ENCODE data around the gene LMTK2. TPM values are rescaled to one million over a fixed set of nuclear protein-coding genes. Genes with fewer than 3 reads are reported as not detected.
A peak's percentile ranks its signal among the peaks of the same experiment; 100 is the strongest.

Gene LMTK2
- total RNA-seq, 4 donors from 2014 or later = 10.4 to 14.4 (median 12.3) TPM

GRCh38 chr7:98236355-98237185 is 129.9 kb downstream of the LMTK2 start:
- Histone ChIP-seq H3K4me1 (no peaks in the 10 kb centered on the region), H3K4me3 (no peak overlapping the region), H3K27ac (no peak overlapping the region), H3K36me3 (peaks cover 0 to 96% (median 11%) of the 10 kb centered on the region in 3 donors), H3K9me3 (no peaks in the 10 kb centered on the region), H3K27me3 (no peaks in the 10 kb centered on the region)
- no peak for TF ChIP-seq CTCF (IDR thresholded peaks at IDR 0.05)
- no peak for TF ChIP-seq POLR2A (IDR thresholded peaks at IDR 0.05)
- TF ChIP-seq EP300 (IDR thresholded peaks at IDR 0.05) = no peak
- 94 to 95% methylated on average over 23 to 25 of the region's 25 CpGs for WGBS, 2 donors
- DNase-seq (ENCODE audit: low spot score in 2 of 2) = no peak

- TF ChIP-seq POLR2A (IDR thresholded peaks at IDR 0.05) (no peak), CTCF (IDR thresholded peaks at IDR 0.05) (no peak), EP300 (IDR thresholded peaks at IDR 0.05) (no peak)
- WGBS, 2 donors = 88 to 100% methylated on average over 3 to 4 of the region's 4 CpGs
- no peak for DNase-seq (ENCODE audit: low spot score in 2 of 2)
- no peak overlapping the region for H3K27ac ChIP-seq
- H3K4me3 ChIP-seq = no peak overlapping the region
- no peaks in the 10 kb centered on the region for H3K9me3 ChIP-seq
- peaks cover 0 to 90% (median 11%) of the 10 kb centered on the region in 3 donors for H3K36me3 ChIP-seq
- H3K4me1 ChIP-seq = no peaks in the 10 kb centered on the region
- H3K27me3 ChIP-seq = no peaks in the 10 kb centered on the region
Observed at GRCh38 chr7:98238076-98238475, 131.4 kb downstream of the LMTK2 start.

GRCh38 chr7:98238976-98239375 is 132.3 kb downstream of the LMTK2 start:
- TF ChIP-seq POLR2A (IDR thresholded peaks at IDR 0.05) (no peak), CTCF (IDR thresholded peaks at IDR 0.05) (no peak), EP300 (IDR thresholded peaks at IDR 0.05) (no peak)

GRCh38 chr7:98240961-98241673 is 134.5 kb downstream of the LMTK2 start:
- Histone ChIP-seq H3K9me3 (no peaks in the 10 kb centered on the region), H3K36me3 (peaks cover 0 to 94% (median 11%) of the 10 kb centered on the region in 3 donors), H3K27ac (peak overlapping the region in 2 of 4 donors; percentile 43 to 59), H3K4me3 (no peak overlapping the region), H3K27me3 (no peaks in the 10 kb centered on the region), H3K4me1 (peaks cover 0 to 7% (median 0%) of the 10 kb centered on the region in 4 donors)
- TF ChIP-seq CTCF (IDR thresholded peaks at IDR 0.05) = peak; percentile 54 to 62 (median 57)
- TF ChIP-seq EP300 (IDR thresholded peaks at IDR 0.05) = no peak
- no peak for TF ChIP-seq POLR2A (IDR thresholded peaks at IDR 0.05)
- peak in 1 of 2 donors; percentile 18 for DNase-seq (ENCODE audit: low spot score in 2 of 2)
- 45 to 56% methylated on average over 13 to 19 of the region's 19 CpGs for WGBS, 2 donors

More at GRCh38 chr7:98238976-98239375, 132.3 kb downstream of the LMTK2 start:
- no peaks in the 10 kb centered on the region for H3K4me1 ChIP-seq
- no peak overlapping the region for H3K27ac ChIP-seq
- peaks cover 0 to 90% (median 11%) of the 10 kb centered on the region in 3 donors for H3K36me3 ChIP-seq
- H3K9me3 ChIP-seq = no peaks in the 10 kb centered on the region
- no peak for DNase-seq (ENCODE audit: low spot score in 2 of 2)
- WGBS, 2 donors = 92% methylated on average over 9 of the region's 9 CpGs
- H3K4me3 ChIP-seq = no peak overlapping the region
- H3K27me3 ChIP-seq = no peaks in the 10 kb centered on the region
